Caco-2 (cell line): ENCODE data around the gene ABCF2. TPM values are rescaled to one million over a fixed set of nuclear protein-coding genes. Genes with fewer than 3 reads are reported as not detected.

Source experiments
- BruUV-seq: library from RNA; stranded (reverse); fragments of 400-500 nt; replicated peaks from 2 replicates; lab custom pipeline; 2021; lab: Mats Ljungman, UMichigan
- CTCF ChIA-PET: fragments of 300-600 bp; sonication (Branson Sonifier 250); formaldehyde crosslinking; loops from one replicate; lab custom pipeline; 2022; ENCODE audit warnings: antibody characterized with exemption; lab: Charles Lee
- POLR2A ChIA-PET: fragments of 300-600 bp; sonication (Branson Sonifier 250); formaldehyde crosslinking; loops from one replicate; lab custom pipeline; 2022; ENCODE audit warnings: antibody characterized with exemption; lab: Charles Lee
- DNase-seq, 2 experiments: peaks; one replicate each; pipeline versions ENCODE4 v3.0.0 to v3.0.0-alpha.2; 2020 to 2022
- H3K27me3 ChIP-seq: replicated peaks from 2 replicates; pipeline ENCODE4 v1.6.0; 2011; ENCODE audit warnings: low read length; ENCODE audit not compliant: control insufficient read depth, insufficient read depth
- H3K36me3 ChIP-seq: 2 replicates; pipeline ENCODE4 v1.5.1; 2011; ENCODE audit warnings: low read length; ENCODE audit not compliant: control insufficient read depth, insufficient read depth
- H3K4me1 ChIP-seq: fragments of 250-450 bp; sonication (Bioruptor Pico); 2 replicates; pipeline ENCODE4 v1.5.1; 2020; ENCODE audit warnings: mild to moderate bottlenecking
- H3K4me3 ChIP-seq: 2 replicates; pipeline ENCODE4 v1.5.1; 2011; ENCODE audit warnings: low read depth, mild to moderate bottlenecking, control low read depth, low read length
- H3K9me3 ChIP-seq: fragments of 250-450 bp; sonication (Bioruptor Pico); 2 replicates; pipeline ENCODE4 v1.5.1; 2020; ENCODE audit warnings: mild to moderate bottlenecking, moderate library complexity
- H3K27ac Mint-ChIP-seq: one replicate; pipeline ENCODE4 v1.8.0; 2022; ENCODE audit warnings: mixed read lengths; ENCODE audit not compliant: unreplicated experiment
- H3K27me3 Mint-ChIP-seq: one replicate; pipeline ENCODE4 v1.8.0; 2022; ENCODE audit warnings: mixed read lengths; ENCODE audit not compliant: insufficient read depth, unreplicated experiment
- H3K36me3 Mint-ChIP-seq: one replicate; pipeline ENCODE4 v1.8.0; 2022; ENCODE audit warnings: mild to moderate bottlenecking, mixed read lengths; ENCODE audit not compliant: insufficient read depth, unreplicated experiment
- H3K4me1 Mint-ChIP-seq: one replicate; pipeline ENCODE4 v1.8.0; 2022; ENCODE audit warnings: low read depth, mixed read lengths; ENCODE audit not compliant: unreplicated experiment
- H3K4me3 Mint-ChIP-seq: one replicate; pipeline ENCODE4 v1.8.0; 2022; ENCODE audit warnings: mild to moderate bottlenecking, moderate library complexity, mixed read lengths; ENCODE audit not compliant: unreplicated experiment
- H3K9me3 Mint-ChIP-seq: one replicate; pipeline ENCODE4 v1.8.0; 2022; ENCODE audit warnings: mixed read lengths; ENCODE audit not compliant: unreplicated experiment
- intact Hi-C: fragments of 100-400 bp; cut with micrococcal nuclease; formaldehyde crosslinking; loops from one replicate; pipeline ENCODE4 v1.10.0; 2022; ENCODE audit not compliant: unreplicated experiment
- total RNA-seq: library from RNA; stranded (reverse); gene quantifications from 2 replicates; pipeline ENCODE4 v1.2.3, GENCODE V29; 2022
- TF ChIP-seq, protein P1 (sequence below), 2 experiments: fragments of 200-600 bp in 1 of 2; IDR thresholded peaks; 1 replicate in 1 of 2; 2 replicates in 1 of 2; pipeline versions ENCODE4 v1.5.1 to v1.8.0; 2011 to 2022; ENCODE audit warnings: antibody characterized with exemption in 1 of 2, control low read depth in 1 of 2, inconsistent platforms in 1 of 2, low read depth in 1 of 2, low read length in 1 of 2, mild to moderate bottlenecking in 1 of 2, moderate library complexity in 1 of 2; ENCODE audit not compliant: insufficient read depth in 1 of 2, severe bottlenecking in 1 of 2, unreplicated experiment in 1 of 2

The ABCF2 gene
- total RNA-seq, 1 experiment from 2014 or later = 57.8 TPM

DNA sequence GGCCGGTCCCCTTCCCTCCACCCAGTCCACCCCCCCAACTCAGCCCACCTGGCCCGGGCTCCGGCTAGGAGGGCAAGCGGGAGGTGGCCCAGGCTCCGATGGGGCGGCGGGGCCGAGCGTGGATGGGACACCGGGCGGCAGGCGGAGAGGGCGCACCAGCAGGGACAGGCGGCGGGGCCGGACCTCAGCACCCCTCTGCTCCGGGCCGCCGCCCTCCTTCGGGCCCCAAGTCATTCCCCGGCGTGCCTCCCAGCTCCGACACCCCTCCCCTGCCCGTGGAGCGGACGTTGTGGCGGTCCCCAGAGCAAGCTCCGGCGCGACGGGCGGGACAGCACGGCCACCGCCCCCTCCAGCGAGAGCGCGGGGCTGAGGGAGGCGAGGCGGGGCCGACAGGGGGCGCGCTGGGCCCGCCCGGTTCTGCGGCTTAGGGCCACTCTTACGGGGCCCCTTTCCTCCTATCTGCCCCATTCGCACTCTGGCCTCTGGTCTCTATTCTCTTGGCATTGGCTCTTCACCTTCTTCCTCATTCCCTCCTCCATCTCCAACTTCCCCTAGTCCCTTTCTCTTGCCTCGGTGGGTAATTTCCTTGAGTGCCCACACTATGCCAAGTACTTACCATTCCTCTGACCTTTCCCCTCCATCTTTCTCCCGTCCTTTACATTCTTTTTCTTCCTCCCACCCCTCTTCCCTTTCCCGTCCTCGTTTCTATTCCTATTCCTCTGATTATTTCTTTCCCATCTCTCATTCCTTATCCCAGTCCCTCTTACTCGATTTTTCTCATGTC, 58.8 kb downstream of the ABCF2 start:
- Mint-ChIP-seq H3K9me3 (no peaks in the 10 kb centered on the region), H3K36me3 (no peaks in the 10 kb centered on the region), H3K4me3 (peak overlapping the region; percentile 62), H3K27me3 (peaks cover 30% of the 10 kb centered on the region), H3K27ac (no peak overlapping the region), H3K4me1 (peaks cover 5% of the 10 kb centered on the region)
- POLR2A ChIA-PET = no interaction called here
- Histone ChIP-seq H3K27me3 (peaks cover 13% of the 10 kb centered on the region), H3K36me3 (no peaks in the 10 kb centered on the region), H3K9me3 (no peaks in the 10 kb centered on the region), H3K4me3 (peak overlapping the region; percentile 40), H3K4me1 (0 out of 2 replicates have a peak, but pooled peaks cover 4% of the 10 kb centered on the region)
- CTCF ChIA-PET = interaction anchor here (0.7 to 1.6 kb wide), 5 partner anchors 10 to 200 kb away, joined by 3 to 5 read pairs (median 4); no protein-coding TSS in a partner anchor
- TF ChIP-seq, protein P1, sequence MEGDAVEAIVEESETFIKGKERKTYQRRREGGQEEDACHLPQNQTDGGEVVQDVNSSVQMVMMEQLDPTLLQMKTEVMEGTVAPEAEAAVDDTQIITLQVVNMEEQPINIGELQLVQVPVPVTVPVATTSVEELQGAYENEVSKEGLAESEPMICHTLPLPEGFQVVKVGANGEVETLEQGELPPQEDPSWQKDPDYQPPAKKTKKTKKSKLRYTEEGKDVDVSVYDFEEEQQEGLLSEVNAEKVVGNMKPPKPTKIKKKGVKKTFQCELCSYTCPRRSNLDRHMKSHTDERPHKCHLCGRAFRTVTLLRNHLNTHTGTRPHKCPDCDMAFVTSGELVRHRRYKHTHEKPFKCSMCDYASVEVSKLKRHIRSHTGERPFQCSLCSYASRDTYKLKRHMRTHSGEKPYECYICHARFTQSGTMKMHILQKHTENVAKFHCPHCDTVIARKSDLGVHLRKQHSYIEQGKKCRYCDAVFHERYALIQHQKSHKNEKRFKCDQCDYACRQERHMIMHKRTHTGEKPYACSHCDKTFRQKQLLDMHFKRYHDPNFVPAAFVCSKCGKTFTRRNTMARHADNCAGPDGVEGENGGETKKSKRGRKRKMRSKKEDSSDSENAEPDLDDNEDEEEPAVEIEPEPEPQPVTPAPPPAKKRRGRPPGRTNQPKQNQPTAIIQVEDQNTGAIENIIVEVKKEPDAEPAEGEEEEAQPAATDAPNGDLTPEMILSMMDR (IDR thresholded peaks at IDR 0.05; ENCODE audit: insufficient read depth in 1 of 2, low read depth in 1 of 2, low read length in 1 of 2, severe bottlenecking in 1 of 2, unreplicated experiment in 1 of 2) = peak; percentile 52 to 83
- intact Hi-C loops = loop anchor here (1.0 kb wide), 1 partner anchor 44 kb away; no protein-coding TSS in a partner anchor
- DNase-seq = peak in 1 of 2 experiments; percentile 67
- BruUV-seq = no TSS peak

DNA sequence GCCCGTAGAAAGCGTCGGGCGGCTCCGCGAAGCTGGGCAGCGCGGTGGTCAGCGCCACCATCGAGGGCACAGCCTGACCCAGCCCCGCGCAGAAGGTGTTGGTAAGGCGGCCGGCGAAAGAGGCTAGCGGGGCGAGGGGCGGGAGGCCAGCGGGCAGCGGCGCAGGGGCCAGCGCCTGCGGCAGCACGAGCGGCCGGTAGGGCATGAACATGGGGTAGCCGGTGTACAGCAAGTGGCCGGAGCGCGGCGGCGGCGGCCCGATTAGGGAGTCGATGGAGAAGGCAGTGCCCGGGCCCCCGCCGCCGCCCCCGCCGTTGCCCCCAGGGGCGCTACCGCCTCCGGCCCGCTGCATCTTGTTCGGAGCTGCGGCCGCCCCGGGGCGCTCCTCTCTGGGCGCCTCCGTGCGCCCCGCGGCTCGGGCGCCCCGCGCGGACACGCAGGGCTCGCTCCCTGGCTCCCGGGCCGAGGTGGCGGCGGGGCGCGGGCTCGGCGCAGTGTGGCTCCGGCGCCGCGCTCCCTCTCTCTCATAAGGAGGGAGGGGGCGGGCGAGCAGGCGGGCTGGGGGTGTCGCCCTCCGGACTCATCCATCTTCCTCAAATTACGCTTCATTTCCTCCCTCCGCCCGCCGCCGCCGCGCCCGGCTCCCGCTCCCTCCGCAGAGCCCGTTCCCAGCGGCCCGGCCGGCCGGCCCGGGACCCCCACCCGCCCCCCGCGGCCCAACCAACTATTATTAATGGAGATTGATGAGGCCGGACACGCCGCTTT, 59.6 kb downstream of the ABCF2 start, which contains the start of gene GBX1:
Gene GBX1 (minus strand): TSS at position 498 of the 765 bp plus-strand sequence. CDS start 146 bp downstream, at position 352.
- Histone ChIP-seq H3K9me3 (no peaks in the 10 kb centered on the region), H3K27me3 (peaks cover 15% of the 10 kb centered on the region), H3K36me3 (no peaks in the 10 kb centered on the region), H3K4me3 (peak within 1 kb of the TSS; percentile 40), H3K4me1 (0 out of 2 replicates have a peak, but pooled peaks cover 4% of the 10 kb centered on the region)
- POLR2A ChIA-PET = no interaction called here
- Mint-ChIP-seq H3K9me3 (no peaks in the 10 kb centered on the region), H3K36me3 (no peaks in the 10 kb centered on the region), H3K27me3 (peaks cover 24% of the 10 kb centered on the region), H3K4me1 (peaks cover 5% of the 10 kb centered on the region), H3K27ac (no peak within 1 kb of the TSS), H3K4me3 (peak within 1 kb of the TSS; percentile 62)
- TF ChIP-seq, protein P1 (IDR thresholded peaks at IDR 0.05; ENCODE audit: insufficient read depth in 1 of 2, low read depth in 1 of 2, low read length in 1 of 2, severe bottlenecking in 1 of 2, unreplicated experiment in 1 of 2) = no peak
- intact Hi-C loops = no loop called here
- no TSS peak for BruUV-seq
- peak in 1 of 2 experiments; percentile 50 for DNase-seq
- CTCF ChIA-PET = interaction anchor here (0.7 to 2.2 kb wide), 4 partner anchors 11 to 146 kb away, joined by 3 to 5 read pairs (median 4); no protein-coding TSS in a partner anchor
